ENCODE measurements around the gene PDAP1. TPM values are rescaled to one million over a fixed set of nuclear protein-coding genes. Genes with fewer than 3 reads are reported as not detected.
A peak's percentile ranks its signal among the peaks of the same experiment; 100 is the strongest.

Gene PDAP1
- total RNA-seq, 1 experiment from 2014 or later = 150 TPM

- no peak overlapping the region for H3K23ac ChIP-seq (ENCODE audit: insufficient read length, low read depth, low read length)
- H2BK12ac ChIP-seq (ENCODE audit: insufficient read length, low read depth, low read length) = no peak overlapping the region
- peaks cover 3% of the 10 kb centered on the region for H4K20me1 ChIP-seq (ENCODE audit: control insufficient read depth, insufficient read depth, insufficient read length)
- no peak overlapping the region for H4K91ac ChIP-seq (ENCODE audit: insufficient read length, low read depth, low read length)
- DNase-seq = no peak
- no peaks in the 10 kb centered on the region for H3K79me2 ChIP-seq (ENCODE audit: insufficient read depth, low read length)
- no peaks in the 10 kb centered on the region for H3K27me3 ChIP-seq (ENCODE audit: insufficient read depth, low read length)
- no peak overlapping the region for H3T11ph ChIP-seq (ENCODE audit: low read length)
- H3K4me1 Mint-ChIP-seq = peaks cover 8% of the 10 kb centered on the region in 2 experiments
- no peak overlapping the region for H4K5ac ChIP-seq (ENCODE audit: insufficient read length, low read depth, low read length)
- H3K4me3 Mint-ChIP-seq = no peak overlapping the region; a peak in 1 of 5 replicates
- no peak overlapping the region for H3K4me2 ChIP-seq (ENCODE audit: insufficient read depth, insufficient read length, low read length)
- no peak overlapping the region for H2AFZ ChIP-seq (ENCODE audit: low read length)
- no peak overlapping the region for H3K56ac ChIP-seq (ENCODE audit: insufficient read length, low read depth, low read length)
- no peak overlapping the region for H3K27ac ChIP-seq (ENCODE audit: insufficient read length, low read depth, low read length)
- H2BK15ac ChIP-seq (ENCODE audit: low read depth, low read length) = no peak overlapping the region
- no peak overlapping the region for H3K18ac ChIP-seq (ENCODE audit: insufficient read length, low read depth, low read length)
- H3K36me3 Mint-ChIP-seq (ENCODE audit: insufficient read depth in 1 of 3, low read depth in 3 of 3) = peaks cover 50 to 90% (median 84%) of the 10 kb centered on the region in 3 experiments; a peak in 6 of 7 replicates
- no peak overlapping the region for H3K14ac ChIP-seq (ENCODE audit: insufficient read depth, low read length)
- no peak overlapping the region for H2BK20ac ChIP-seq (ENCODE audit: low read depth, low read length, poor library complexity, severe bottlenecking)
- 0 out of 7 replicates have a peak overlapping the region, but pooled peaks of 2 of the 3 experiments have one; percentile 24 to 74 for H3K27ac Mint-ChIP-seq
- no peak for TF ChIP-seq CTCF (conservative IDR thresholded peaks at IDR 0.05)
- 0 out of 5 replicates have a peak, but pooled peaks cover 0 to under 1% of the 10 kb centered on the region in 2 experiments for H3K9me3 Mint-ChIP-seq
- H3K4me1 ChIP-seq (ENCODE audit: insufficient read depth, low read length) = no peaks in the 10 kb centered on the region
- no peaks in the 10 kb centered on the region for H3K23me2 ChIP-seq (ENCODE audit: insufficient read length, low read depth, low read length, poor library complexity, severe bottlenecking)
- H3K9ac ChIP-seq (ENCODE audit: extremely low read depth, insufficient read length, low read length) = no peak overlapping the region
- H2BK5ac ChIP-seq (ENCODE audit: insufficient read length, low read length) = no peak overlapping the region
- H3K79me1 ChIP-seq (ENCODE audit: insufficient read depth, low read depth, low read length, poor library complexity, severe bottlenecking) = no peaks in the 10 kb centered on the region
- H3K9me3 ChIP-seq (ENCODE audit: control insufficient read depth, low read depth, low read length) = no peaks in the 10 kb centered on the region
- H2AK5ac ChIP-seq (ENCODE audit: insufficient read length, low read length) = no peak overlapping the region
- WGBS (ENCODE audit: extremely low coverage, insufficient read length, low lambda C conversion rate) = no CpG with 5 or more reads among the region's 5 CpGs
- H3K4ac ChIP-seq (ENCODE audit: low read depth, low read length) = no peak overlapping the region
- no peak overlapping the region for H2BK120ac ChIP-seq (ENCODE audit: low read depth, low read length, poor library complexity, severe bottlenecking)
- H3K27me3 Mint-ChIP-seq (ENCODE audit: low read depth) = no peaks in the 10 kb centered on the region
- H4K8ac ChIP-seq (replicated peaks; ENCODE audit: insufficient read length, low read depth, low read length) = no peak overlapping the region
Observed at GRCh38 chr7:99420213-99420612, 11.8 kb upstream of the PDAP1 start.

All from H9 (cell line).